ENCODE measurements around the gene PSTPIP2. TPM values are rescaled to one million over a fixed set of nuclear protein-coding genes. Genes with fewer than 3 reads are reported as not detected.

The PSTPIP2 gene
- total and polyA plus RNA-seq, 9 of the 15 experiments (the other 6 are each of a cell fraction or from before 2014, with no cell fraction given) = 14.0 to 45.7 (median 27.1) TPM

- TF ChIP-seq KLF1 (tag; IDR thresholded peaks at IDR 0.05) (no peak), SOX6 (IDR thresholded peaks at IDR 0.05) (peak; percentile 72), TEAD4 (IDR thresholded peaks at IDR 0.05; ENCODE audit: low read length) (0 out of 2 replicates have a peak, but pooled peaks have one; percentile 19), TEAD4 (CRISPR knock-in tag; IDR thresholded peaks at IDR 0.05; ENCODE audit: borderline replicate concordance) (no peak), TBP (optimal IDR thresholded peaks at IDR 0.05; ENCODE audit: low read depth, low read length) (no peak), NR2C1 (IDR thresholded peaks at IDR 0.05) (0 out of 2 replicates have a peak, but pooled peaks have one; percentile 19), NR2C1 (tag; IDR thresholded peaks at IDR 0.05) (peak; percentile 47; the same call in 1 of the 2 replicates), ZNF592 (IDR thresholded peaks at IDR 0.05) (no peak), ZBTB7A (IDR thresholded peaks at IDR 0.05; ENCODE audit: borderline replicate concordance, control insufficient read depth, low read depth, low read length) (no peak)
Measured at GRCh38 chr18:45980229-45980628, 91.8 kb downstream of the PSTPIP2 start (continued).
